ENCODE measurements around the gene AKIRIN1. TPM values are rescaled to one million over a fixed set of nuclear protein-coding genes. Genes with fewer than 3 reads are reported as not detected.

The AKIRIN1 gene
- total RNA-seq, 4 donors from 2014 or later, result 26.1 to 34.7 (median 30.4) TPM

DNA sequence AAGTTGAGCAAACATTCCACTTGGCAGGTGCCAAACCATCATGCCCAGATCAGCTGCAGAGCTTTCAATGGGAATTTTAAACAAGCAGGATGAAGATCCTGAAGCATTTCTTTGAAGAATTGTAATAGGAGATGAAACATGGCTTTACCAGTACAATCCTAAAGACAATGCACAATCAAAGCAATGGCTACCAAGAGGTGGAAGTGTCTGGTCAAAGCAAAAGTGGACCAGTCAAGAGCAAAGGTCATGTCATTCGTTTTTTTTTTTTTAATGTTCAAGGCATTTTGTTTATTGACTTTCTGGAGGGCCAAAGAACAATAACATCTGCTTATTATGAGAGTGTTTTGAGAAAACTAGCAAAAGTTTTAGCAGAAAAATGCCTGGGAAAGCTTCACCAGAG, 32.1 kb downstream of the AKIRIN1 start:
- H3K36me3 ChIP-seq, result peaks cover 1% of the 10 kb centered on the region
- no peaks in the 10 kb centered on the region for H3K9me3 ChIP-seq
- no peaks in the 10 kb centered on the region for H3K27me3 ChIP-seq
- no peak overlapping the region for H3K27ac ChIP-seq
- H3K4me1 ChIP-seq, result peaks cover 15% of the 10 kb centered on the region
- H3K4me3 ChIP-seq, result no peak overlapping the region
- TF ChIP-seq EP300 (IDR thresholded peaks at IDR 0.05), result no peak
- TF ChIP-seq POLR2AphosphoS5 (IDR thresholded peaks at IDR 0.05), result no peak
- TF ChIP-seq, protein P1, sequence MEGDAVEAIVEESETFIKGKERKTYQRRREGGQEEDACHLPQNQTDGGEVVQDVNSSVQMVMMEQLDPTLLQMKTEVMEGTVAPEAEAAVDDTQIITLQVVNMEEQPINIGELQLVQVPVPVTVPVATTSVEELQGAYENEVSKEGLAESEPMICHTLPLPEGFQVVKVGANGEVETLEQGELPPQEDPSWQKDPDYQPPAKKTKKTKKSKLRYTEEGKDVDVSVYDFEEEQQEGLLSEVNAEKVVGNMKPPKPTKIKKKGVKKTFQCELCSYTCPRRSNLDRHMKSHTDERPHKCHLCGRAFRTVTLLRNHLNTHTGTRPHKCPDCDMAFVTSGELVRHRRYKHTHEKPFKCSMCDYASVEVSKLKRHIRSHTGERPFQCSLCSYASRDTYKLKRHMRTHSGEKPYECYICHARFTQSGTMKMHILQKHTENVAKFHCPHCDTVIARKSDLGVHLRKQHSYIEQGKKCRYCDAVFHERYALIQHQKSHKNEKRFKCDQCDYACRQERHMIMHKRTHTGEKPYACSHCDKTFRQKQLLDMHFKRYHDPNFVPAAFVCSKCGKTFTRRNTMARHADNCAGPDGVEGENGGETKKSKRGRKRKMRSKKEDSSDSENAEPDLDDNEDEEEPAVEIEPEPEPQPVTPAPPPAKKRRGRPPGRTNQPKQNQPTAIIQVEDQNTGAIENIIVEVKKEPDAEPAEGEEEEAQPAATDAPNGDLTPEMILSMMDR (IDR thresholded peaks at IDR 0.05), result no peak
- TF ChIP-seq POLR2A (IDR thresholded peaks at IDR 0.05), result no peak
- no peak for DNase-seq (ENCODE audit: low spot score in 2 of 2)
- WGBS, result 79% methylated on average over 1 of the region's 1 CpG

DNA sequence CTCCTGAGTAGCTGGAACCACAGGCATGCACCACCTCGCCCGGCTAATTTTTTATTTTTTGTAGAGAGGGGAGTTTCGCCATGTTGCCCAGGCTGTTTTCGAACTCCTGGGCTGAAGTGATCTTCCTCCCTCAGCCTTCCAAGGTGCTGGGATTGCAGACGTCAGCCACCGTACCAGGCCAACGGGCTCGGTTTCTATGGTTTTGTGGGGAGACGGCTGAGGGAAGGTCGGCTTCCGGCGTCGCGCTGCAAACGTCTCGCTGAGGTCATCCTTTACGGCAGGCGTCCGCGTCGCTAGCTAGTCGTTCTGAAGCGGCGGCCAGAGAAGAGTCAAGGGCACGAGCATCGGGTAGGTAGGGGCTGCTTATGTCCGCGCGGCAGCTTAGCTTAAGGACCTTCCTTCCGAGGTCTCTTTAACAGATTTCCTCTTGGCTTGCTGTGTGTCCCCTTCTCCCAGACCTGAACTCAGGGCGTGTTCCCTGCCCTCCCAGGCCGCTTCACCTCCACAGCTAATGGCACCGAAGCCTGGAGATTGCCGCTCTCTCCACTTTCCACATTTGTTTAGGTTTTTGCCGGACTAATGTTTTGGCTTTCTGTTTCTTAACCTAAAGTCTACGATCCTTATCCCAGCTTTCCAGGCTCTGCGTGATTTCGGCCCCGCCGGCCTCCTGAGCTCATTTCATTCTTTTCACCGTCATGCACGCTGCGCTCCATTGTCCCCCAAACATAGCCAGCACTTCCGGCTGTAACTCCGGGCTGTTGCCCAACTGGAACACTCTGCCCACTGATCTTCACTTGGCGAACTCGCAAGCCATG, 35.2 kb downstream of the AKIRIN1 start, which contains the start of gene NDUFS5:
Gene NDUFS5 (plus strand): TSS at position 300 of the 815 bp plus-strand sequence. CDS start 2,375 bp downstream, outside the sequence.
- TF ChIP-seq POLR2AphosphoS5 (IDR thresholded peaks at IDR 0.05) (peak; percentile 54 to 91 (median 80)), POLR2A (IDR thresholded peaks at IDR 0.05) (peak in 1 of 2 donors; percentile 82), EP300 (IDR thresholded peaks at IDR 0.05) (no peak)
- TF ChIP-seq, protein P1 (IDR thresholded peaks at IDR 0.05), result no peak
- WGBS, result under 1% methylated on average over 38 of the region's 47 CpGs
- Histone ChIP-seq H3K36me3 (peaks cover 33% of the 10 kb centered on the region), H3K4me3 (peak within 1 kb of the TSS; percentile 77), H3K27ac (peak within 1 kb of the TSS; percentile 97), H3K27me3 (no peaks in the 10 kb centered on the region), H3K4me1 (peaks cover 15% of the 10 kb centered on the region), H3K9me3 (no peaks in the 10 kb centered on the region)
- peak; percentile 94 to 95 for DNase-seq (ENCODE audit: low spot score in 2 of 2)

DNA sequence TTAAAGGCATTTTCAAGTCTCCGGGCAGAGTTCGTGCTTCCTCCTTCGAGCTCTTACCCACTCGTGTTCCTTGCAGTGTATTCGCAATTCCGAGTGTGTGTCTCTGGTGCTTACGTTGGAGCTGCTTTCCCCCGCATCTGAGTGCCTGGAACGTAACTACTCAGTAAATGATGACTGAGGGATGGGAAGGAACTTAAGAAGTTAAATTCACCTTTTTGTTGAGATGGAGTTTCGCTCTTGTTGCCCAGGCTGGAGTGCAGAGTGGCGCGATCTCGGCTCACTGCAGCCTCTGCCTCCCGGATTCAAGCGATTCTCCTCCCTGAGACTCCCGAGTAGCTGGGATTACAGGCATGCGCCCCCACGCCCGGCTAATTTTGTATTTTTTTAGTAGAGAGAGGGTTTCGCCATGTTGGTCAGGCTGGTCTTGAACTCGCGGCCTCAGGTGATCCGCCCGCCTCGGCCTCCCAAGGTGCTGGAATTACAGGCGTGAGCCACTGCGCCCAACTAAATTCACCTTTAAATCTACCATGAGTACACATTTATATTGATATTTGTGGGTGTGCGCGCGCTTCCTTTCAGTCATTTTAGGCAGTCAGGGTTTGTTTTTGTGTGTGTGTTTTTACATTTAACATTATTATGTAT, 35.9 kb downstream of the AKIRIN1 start:
- Histone ChIP-seq H3K36me3 (peaks cover 40% of the 10 kb centered on the region), H3K4me3 (peak overlapping the region; percentile 77), H3K27me3 (no peaks in the 10 kb centered on the region), H3K9me3 (no peaks in the 10 kb centered on the region), H3K4me1 (peaks cover 15% of the 10 kb centered on the region), H3K27ac (peak overlapping the region; percentile 97)
- 26% methylated on average over 30 of the region's 30 CpGs for WGBS
- no peak for DNase-seq (ENCODE audit: low spot score in 2 of 2)
- TF ChIP-seq POLR2A (IDR thresholded peaks at IDR 0.05) (no peak), EP300 (IDR thresholded peaks at IDR 0.05) (no peak), POLR2AphosphoS5 (IDR thresholded peaks at IDR 0.05) (no peak)
- TF ChIP-seq, protein P1 (IDR thresholded peaks at IDR 0.05), result no peak

DNA sequence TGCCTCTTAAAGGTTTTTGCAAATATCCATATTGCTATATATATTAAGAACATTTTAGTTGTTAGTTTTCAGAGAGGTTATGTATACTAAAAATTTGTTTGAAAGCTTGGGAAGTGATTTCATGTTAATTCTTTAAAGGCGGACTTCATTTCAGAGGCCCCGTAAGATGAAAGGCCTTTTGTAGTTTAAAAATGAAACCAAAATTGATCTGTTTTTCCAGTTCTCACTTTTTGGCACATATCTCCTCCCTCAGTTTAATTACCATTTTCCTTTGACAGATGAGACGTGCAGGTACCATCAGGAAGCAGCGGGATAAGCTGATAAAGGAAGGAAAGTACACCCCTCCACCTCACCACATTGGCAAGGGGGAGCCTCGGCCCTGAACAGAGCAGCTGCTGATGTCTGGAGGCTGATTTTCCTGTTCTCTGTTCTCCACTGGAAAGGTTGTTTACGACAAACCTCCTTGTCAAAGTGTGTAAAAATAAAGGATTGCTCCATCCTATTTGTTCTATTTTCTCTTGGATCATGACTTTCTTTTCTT, 43.1 kb downstream of the AKIRIN1 start:
- no peaks in the 10 kb centered on the region for H3K27me3 ChIP-seq
- no peak overlapping the region for H3K4me3 ChIP-seq
- H3K36me3 ChIP-seq, result peaks cover 84% of the 10 kb centered on the region
- 65% methylated on average over 6 of the region's 6 CpGs for WGBS
- DNase-seq (ENCODE audit: low spot score in 2 of 2), result no peak
- no peak overlapping the region for H3K27ac ChIP-seq
- no peaks in the 10 kb centered on the region for H3K4me1 ChIP-seq
- TF ChIP-seq, protein P1 (IDR thresholded peaks at IDR 0.05), result no peak
- no peaks in the 10 kb centered on the region for H3K9me3 ChIP-seq

DNA sequence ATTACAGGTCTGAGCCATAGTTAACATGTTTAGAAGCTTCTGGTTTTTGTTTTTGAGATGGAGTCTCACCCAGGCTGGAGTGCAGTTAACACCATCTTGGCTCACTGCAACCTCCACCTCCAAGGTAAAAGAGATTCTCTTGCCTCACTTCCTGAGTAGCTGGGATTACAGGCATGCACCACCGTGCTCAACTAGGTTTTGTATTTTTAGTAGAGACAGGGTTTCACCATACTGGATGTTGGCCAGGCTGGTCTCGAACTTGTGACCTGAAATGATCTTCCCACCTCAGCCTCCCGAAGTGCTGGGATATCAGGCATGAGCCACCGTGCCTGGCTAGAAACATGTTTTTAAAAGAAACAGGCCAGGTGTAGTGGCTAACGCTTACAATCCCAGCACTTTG, 45.6 kb downstream of the AKIRIN1 start:
- 93% methylated on average over 5 of the region's 5 CpGs for WGBS
- H3K9me3 ChIP-seq, result no peaks in the 10 kb centered on the region
- TF ChIP-seq, protein P1 (IDR thresholded peaks at IDR 0.05), result no peak
- TF ChIP-seq POLR2A (IDR thresholded peaks at IDR 0.05) (no peak), POLR2AphosphoS5 (IDR thresholded peaks at IDR 0.05) (no peak)
- H3K36me3 ChIP-seq, result peaks cover 71% of the 10 kb centered on the region
- H3K4me1 ChIP-seq, result no peaks in the 10 kb centered on the region
- no peaks in the 10 kb centered on the region for H3K27me3 ChIP-seq
- H3K27ac ChIP-seq, result no peak overlapping the region
- no peak overlapping the region for H3K4me3 ChIP-seq
- no peak for DNase-seq (ENCODE audit: low spot score in 2 of 2)

All from suprapubic skin (tissue), 4 donors.